ENCODE measurements around the gene TBC1D2B.

The TBC1D2B gene

DNA sequence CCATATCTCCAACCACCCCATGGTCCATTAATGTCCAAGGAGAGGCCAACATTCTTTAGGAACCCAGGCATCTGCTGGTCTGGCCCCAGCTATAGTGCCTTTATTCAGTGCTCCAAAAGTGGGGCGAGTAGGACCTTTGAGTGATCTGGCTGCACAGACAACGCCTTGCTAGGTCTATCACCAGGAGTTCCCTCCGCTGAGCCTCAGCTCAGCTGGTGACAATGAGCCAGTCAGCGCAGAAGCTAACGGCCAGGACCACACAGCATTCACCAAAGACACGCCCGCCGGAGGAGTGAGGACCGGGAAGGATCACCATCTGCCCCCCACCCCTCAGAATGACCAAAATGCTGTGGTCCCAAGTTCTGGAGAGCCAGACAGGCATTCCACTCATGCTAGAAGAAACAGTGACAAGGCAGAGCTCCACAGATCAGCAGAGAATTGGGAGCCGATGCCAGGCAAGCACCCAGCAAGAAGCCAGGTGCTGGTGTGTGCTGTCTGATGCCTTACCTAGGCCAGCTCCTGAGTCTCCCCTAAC lies 19.0 kb downstream of the TBC1D2B start:
- FAIRE-seq: no peak
- no peak for DNase-seq (ENCODE audit: extremely low spot score, insufficient read length, low read depth)

DNA sequence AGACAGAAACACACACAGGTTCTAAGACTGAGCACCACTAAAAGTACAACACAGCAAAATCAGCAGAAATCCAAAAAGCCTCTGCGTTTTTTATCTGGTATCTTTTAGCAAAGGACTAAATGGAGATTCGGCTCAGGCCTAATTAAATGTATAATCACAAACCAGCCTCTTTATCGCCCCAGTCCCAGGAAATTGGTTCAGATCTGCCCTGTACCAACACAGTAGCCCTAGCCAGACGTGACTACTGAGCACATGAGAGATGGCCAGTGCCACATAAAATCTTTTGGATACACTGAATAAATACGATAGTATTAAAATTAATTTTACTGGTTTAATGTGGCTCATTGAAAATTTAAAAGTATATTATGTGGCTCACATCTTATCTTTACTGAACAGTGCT lies 19.7 kb downstream of the TBC1D2B start:
- FAIRE-seq: no peak
- DNase-seq (ENCODE audit: extremely low spot score, insufficient read length, low read depth): no peak

DNA sequence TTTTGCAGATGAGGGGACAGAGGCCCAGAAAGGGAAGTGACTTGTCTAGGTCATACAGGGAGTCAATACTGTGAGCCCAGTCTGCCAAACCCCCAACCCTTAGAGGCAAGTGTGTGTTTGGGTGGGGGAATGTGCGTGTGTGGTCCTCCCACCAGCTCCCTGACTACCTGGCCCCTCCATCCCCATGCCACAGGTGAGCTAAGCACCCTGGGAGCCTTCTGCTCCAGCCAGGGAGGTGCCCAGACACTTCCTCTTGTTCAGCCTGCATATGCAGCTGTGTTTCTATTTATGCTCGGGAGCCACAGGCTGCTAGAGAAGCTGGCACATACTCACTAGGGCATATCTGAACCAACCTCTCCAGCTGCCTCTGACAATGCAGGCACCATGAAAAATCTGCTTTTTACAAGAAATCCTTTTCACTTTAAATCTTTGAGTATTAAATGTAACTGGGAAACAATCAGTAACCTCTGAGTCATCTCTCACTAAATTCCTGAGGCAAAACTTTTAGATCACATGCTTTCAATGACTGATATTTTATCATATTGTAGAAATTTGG lies 20.7 kb downstream of the TBC1D2B start:
- peak; percentile 18 for FAIRE-seq
- DNase-seq (ENCODE audit: extremely low spot score, insufficient read length, low read depth): no peak

DNA sequence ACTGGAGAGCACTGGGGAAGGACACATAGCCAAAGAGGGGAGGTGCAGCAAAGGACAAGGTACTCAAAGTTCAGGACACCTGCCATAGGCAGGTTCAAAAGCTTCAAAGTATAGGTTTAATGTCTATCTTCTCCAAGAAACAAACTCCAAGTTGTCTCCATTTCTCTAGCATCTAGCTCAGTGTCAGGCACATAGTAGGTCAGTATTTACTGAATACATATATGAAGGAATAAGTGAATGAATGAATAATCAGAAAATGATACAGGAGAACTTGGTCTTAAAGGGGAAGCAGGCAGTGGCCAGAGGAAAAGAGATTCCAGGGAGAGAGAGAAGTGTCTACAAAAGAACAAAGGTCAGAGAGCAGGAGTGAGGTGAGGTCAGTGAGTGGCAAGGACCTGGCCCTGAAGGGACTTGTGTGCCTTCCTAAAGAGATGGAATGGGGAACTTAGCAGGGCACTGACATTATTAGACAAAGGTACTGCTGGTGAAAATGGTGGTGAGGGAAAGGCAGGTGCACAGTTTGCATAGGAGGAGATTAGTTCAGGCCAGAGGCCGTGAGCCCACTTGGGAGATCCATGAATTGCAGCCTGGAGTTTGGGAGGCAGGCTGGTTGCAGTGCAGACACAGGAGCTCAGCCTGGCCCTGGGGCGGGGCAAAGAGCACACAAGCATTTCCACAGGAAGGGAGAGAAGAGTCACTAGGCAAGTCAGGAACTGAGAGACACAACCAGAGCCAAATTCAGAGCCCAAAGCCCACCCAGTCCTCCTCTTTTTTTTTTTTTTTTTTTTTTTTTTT lies 21.4 kb downstream of the TBC1D2B start:
- DNase-seq (ENCODE audit: extremely low spot score, insufficient read length, low read depth) (no peak), FAIRE-seq (peak; percentile 31)

DNA sequence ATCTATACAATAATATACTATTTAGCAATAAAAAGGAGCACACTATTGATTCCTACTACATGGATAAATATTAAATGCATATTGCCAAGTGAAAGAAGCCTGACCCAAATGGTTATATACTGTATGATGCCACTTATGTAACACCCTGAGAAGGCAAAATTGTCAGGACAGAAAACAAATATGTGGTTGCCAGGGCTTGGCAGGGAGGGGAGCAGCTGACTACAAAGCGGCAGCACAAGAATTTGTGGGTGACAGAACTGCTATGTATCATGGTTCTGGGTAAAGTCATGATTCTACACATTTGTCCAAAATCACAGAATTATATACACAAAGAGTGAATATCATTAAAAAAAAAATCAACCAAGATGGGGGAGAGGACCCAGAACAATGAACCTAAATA lies 22.5 kb downstream of the TBC1D2B start:
- FAIRE-seq: no peak
- DNase-seq (ENCODE audit: extremely low spot score, insufficient read length, low read depth): no peak

DNA sequence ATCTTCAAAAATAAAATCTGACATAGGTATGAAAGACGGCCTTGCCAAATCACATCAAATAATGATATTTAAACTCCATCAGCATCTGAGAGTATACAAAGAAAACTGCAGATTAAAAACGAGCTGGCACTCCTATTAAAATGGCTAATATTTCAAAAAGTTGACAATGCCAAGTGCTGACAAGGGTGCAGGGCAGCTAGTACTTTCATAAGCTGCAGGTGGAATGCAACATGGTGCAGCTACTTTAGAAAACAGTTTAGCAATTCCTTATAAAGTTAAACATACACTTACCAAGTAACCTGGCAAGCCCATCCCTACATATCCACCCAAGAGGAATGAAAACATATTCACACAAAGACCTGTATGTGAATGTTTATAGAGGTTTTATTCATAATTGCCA lies 23.0 kb downstream of the TBC1D2B start:
- DNase-seq (ENCODE audit: extremely low spot score, insufficient read length, low read depth) (no peak), FAIRE-seq (no peak)

DNA sequence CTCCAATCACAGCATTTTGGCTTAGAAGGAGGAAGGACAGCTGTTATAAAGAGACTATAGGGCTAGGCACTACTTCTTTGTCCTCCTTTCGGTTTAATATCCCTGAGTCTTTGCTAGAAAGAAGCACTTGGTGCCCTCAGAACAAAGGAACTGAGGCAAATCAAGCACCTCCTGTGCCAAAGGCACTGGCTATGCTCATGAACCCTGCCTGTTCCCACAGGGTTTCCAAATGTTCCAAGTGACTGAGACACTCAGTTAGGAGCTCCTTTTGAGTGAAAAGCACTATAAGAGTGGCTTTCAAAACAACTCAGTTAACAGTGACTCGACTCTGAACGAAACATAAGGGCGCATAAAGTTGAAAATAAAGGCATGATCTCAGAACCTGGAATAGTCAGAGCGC lies 25.0 kb downstream of the TBC1D2B start:
- DNase-seq (ENCODE audit: extremely low spot score, insufficient read length, low read depth) (no peak), FAIRE-seq (no peak)

DNA sequence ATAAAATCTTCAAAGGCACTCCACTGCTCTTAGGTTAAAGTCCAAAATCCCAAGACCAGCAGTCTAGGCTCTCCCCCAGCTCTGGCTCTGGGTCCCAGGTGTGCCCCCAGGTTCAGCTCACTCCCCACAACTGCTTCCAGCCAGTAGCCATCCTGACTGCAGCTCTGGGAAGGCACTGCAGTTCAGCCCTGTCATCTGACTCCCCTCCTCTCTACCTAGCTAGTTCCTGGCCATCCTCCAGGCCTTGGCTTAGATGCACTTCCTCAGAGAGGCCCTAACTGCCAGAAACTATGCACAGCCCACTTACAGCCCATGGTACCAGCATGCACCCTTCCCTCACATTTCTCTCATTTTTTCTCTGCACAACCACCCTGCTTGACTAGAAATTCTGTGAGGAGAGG lies 25.5 kb downstream of the TBC1D2B start:
- FAIRE-seq: no peak

DNA sequence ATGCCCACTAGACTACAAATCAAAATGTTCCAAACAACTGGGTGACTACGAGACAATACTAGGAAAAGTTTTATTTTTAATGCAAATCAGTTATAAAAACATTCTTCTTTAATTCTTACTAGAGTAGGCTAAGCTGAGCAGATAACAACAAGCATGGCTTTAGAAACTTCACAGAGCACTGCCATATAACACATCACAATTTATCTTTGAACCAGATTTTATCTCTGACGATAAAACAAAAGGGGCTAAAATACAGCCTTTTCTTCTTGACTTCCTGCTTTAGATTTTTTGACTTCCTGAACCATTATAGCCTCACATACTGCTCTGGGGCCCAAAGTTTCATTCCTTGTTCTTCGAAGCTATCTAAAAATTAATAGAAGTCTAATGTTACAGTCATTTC lies 25.9 kb downstream of the TBC1D2B start:
- DNase-seq (ENCODE audit: extremely low spot score, insufficient read length, low read depth) (no peak), FAIRE-seq (no peak)

More for the DNA sequence above, 25.5 kb downstream of the TBC1D2B start:
- DNase-seq (ENCODE audit: extremely low spot score, insufficient read length, low read depth): no peak

DNA sequence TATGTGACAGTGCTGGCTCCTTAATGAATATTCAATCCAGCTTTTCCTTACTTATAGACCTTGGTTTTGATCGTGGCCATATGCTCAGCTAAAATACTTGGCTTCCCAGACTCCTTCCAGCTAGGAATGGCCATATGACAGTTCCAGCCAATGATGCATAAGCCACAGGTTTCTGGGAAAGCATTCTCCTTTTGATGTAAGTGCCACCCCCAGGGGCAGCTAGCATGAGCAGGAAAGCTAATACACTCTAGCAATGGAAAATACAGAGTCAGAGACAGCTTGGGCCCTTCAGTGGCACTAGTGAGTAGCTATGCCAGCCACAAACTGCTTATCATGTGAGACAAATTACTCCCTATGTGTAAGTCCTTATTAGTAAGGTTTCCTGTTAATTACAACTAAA lies 26.7 kb downstream of the TBC1D2B start:
- DNase-seq (ENCODE audit: extremely low spot score, insufficient read length, low read depth): no peak
- FAIRE-seq: no peak

DNA sequence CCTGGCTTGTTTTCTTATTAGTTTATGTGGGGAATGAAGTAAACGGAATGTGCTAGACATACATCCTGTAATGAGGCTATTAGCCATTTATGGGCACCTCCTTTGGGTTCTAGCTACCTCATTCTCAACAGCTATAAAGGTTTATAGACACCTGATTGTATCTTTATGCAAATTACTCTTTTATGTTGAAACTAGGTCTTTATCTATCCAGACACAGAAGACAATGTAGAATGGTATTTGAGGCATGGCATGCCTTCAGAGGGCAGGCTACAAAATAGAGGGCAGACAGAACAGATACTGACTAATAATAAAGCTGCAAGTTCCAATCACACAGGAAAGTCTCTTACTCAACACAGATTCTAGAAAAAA lies 27.1 kb downstream of the TBC1D2B start:
- DNase-seq (ENCODE audit: extremely low spot score, insufficient read length, low read depth) (no peak), FAIRE-seq (no peak)

DNA sequence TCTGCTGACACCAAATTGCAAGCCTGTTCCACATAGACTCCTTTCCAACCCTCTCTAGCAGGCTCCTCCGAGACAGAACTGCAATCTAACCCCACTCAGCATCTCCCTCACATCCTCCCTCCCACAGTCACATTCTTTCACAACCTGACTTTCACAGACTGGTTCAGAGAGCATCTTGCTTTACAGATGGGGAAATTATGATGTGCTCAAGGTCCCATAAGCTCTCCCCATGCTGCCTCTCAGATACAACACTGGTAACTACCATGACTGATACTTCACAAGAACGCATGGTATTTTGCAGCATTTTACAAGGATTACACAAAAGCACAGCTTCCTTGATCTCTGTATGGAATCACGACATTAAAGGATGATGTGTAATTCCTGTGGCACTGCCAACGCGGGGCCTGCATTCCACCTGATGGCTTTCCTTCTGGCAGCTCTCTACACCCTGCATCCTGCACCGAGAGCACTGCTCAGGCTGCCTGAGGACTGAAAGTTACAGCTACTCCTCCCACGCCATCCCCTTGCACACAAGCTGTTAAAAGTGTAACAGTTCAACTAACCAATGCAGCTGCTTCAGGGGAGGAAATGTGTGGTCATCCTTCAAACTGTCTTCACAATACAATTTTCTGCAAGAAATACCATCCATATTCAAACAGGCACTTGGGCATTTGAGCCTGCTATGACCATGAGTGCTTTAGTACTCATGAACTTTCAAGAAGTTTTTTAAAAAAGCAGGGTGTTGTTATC lies 27.6 kb downstream of the TBC1D2B start:
- DNase-seq (ENCODE audit: extremely low spot score, insufficient read length, low read depth): peak; percentile 52
- peak; percentile 88 for FAIRE-seq

DNA sequence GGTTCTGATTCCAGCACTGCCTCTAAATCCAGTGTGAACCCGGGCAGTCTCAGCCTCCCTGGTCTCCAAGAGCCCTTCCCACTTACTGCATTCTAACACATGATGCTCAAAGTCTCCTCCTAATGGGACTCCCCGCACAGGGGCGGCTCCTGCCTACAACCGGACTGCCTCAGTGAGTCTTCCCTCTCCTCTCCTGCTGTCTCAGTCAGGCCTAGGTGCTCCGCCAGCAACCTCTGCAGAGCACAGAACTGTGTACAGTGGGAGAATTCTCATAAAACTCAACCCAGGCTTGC lies 28.9 kb downstream of the TBC1D2B start:
- DNase-seq (ENCODE audit: extremely low spot score, insufficient read length, low read depth) (no peak), FAIRE-seq (no peak)

DNA sequence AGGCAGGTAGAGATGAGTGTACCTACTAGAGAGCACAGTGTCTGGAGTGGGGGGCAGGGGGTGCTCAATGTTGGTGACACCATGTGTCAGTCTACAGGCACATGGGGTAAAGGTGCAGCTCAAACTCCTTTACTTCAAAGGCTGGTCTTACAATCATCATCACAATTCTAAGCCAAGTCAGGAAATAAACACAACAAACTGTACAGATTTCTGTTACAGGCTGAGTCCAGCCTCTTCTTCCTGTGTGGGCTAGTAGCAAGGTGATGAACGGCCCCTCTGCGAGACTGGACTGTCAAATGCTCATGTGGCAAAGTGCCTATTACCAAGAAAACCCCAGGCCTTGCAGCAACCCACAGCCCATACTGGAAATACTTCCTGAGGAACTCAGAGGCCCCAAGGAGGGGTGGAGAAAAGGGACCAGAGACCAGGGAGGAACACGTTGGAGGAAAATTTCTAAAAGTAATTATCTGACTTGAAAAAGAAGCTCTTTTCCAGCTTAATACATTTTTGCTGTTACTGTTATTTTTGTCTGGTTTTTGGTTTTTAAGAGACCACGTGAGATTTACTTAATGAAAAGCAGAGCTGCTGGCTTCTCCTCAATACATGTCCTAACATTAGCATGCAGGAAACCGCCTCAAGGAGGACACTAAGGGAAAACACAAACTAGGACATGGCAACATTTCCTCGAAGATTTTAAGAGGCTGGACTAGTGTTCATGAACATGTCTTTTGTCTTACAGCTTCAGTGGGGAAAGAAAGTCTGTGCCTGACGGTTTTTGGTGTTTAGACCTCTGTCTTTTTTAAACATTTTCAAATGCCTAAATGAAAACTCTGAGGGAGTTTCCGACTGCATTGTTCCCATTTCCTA lies 29.5 kb downstream of the TBC1D2B start:
- no peak for FAIRE-seq
- no peak for DNase-seq (ENCODE audit: extremely low spot score, insufficient read length, low read depth)

DNA sequence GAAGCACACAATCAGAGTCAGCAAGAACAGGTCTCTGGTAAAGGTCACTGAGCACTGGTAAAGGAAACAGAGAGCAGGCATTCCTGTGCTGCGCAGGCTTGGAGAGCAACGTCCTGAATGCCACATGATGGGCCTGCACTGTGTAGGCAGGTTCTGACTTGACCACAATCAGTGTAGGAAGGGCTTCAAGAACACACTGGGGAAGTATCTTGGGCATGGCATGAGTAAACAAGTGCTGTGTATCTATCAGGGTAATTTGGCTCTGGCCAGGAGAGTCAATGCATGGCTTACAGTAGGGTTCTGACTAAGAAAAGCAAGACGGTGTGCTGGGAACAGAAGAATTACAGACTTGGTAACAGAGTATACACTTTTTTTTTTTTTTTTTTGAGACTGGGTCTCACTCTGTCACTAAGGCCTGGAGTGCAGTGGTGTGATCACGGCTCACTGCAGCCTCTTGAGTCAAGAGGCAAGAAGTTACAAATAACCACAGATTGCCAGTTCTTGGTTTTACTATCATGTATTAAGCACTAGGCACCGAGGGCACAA lies 30.6 kb downstream of the TBC1D2B start:
- DNase-seq (ENCODE audit: extremely low spot score, insufficient read length, low read depth): no peak
- no peak for FAIRE-seq

DNA sequence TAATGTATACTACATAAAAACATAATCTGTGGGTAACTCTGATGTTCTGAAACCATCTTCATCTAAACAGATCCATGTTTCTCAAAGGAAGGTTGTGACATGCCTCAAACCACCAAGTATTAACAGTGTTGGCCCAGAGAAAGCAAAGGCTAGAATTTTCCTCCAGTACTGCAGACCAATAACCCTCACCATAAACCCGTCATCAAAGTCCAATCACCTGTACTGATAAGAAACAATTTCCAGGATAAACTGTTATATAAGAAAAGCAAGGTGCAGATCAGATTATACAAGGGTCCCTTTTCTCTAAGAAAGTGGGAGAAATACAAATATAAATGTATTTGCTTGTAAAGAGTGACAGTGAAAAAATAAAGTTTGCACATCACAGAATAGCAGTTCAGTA lies 32.3 kb downstream of the TBC1D2B start:
- DNase-seq (ENCODE audit: extremely low spot score, insufficient read length, low read depth): no peak
- no peak for FAIRE-seq

DNA sequence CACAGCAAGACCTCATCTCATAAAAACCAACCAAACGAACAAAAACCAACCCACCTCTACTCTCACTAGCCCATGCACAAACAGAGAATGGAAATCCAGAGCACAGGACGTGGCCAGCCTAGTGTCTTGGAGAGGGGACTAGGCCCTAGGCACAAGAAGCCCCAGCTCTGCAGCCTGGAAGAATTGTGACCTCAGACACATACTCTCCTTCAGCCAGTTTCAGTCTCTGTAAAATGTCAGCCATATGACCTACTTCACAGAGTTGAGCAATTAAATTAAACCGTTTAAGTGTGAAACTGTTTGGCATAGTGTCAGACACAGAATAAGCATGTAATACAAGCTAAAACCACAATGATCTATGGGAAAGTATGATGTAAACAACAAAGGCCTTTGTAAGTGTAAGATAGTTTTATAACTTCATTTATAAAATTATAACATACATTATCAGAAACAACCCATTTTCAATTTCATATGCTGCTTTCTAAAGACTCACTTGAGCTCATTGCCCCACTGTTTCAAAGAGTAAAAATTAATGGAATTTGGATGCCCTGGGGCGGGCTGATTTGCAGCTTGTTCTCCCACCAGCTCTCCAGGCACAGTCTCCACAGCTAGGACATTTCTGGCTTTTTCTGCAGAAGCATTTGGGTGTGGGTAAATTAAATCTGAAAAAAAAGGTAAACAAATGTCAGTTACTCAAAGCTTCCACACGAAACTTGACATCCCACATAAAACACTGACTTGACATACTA lies 32.9 kb downstream of the TBC1D2B start:
- FAIRE-seq (no peak), DNase-seq (ENCODE audit: extremely low spot score, insufficient read length, low read depth) (no peak)

DNA sequence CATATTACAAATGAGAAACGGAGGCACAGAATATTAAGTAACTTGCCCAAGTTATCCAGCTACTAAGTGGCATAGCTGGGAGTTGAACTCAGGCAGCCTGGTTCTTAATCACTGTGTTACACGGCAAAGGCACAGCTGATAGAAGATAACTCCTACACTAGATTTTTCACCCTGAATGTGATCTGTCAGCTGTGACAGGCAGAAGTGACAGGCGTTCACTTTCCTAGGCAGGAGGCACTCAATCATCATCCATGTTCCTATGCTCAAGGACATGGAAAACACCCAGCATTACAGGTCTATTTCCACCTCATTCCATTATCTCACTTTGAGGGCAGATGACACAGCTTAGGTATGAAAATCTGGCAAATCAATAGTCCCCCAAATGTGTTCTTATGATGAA lies 35.6 kb downstream of the TBC1D2B start:
- no peak for FAIRE-seq
- DNase-seq (ENCODE audit: extremely low spot score, insufficient read length, low read depth): no peak

DNA sequence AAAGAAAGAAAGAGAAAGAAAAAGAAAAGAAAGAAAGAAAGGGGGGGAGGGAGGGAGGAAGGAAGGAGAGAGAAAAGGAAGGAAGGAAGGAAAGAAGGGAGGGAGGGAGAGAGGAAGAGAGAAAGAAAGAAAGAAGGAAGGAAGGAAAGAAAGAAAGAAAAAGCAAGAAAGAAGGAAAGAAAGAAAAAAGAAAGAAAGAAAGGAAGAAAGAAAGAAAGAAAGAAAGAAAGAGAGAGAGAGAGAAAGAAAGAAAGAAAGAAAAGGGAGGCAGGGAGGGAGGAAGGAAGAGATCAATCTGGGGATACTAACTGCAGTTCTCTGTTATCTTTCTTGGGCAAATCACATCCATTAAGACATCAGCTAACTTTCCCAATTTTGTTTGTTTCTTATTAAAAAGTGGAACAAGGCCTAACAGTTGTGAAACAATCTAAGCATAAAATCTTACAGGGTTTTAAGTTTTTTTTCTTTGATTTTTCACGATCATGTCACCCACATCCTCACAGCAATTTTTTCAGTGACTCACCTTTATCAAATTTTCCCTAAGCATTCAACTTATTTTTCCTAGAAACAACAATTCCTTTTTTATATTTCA lies 36.8 kb downstream of the TBC1D2B start:
- FAIRE-seq: no peak
- DNase-seq (ENCODE audit: extremely low spot score, insufficient read length, low read depth): no peak

All from GM18507 (cell line).